ENCODE data around the gene DEPDC5.
"Not testable (repeated sequence)": the region's sequence is repeated elsewhere in the genome, so short reads cannot be mapped to it uniquely, and the experiment has no call there.

DNA sequence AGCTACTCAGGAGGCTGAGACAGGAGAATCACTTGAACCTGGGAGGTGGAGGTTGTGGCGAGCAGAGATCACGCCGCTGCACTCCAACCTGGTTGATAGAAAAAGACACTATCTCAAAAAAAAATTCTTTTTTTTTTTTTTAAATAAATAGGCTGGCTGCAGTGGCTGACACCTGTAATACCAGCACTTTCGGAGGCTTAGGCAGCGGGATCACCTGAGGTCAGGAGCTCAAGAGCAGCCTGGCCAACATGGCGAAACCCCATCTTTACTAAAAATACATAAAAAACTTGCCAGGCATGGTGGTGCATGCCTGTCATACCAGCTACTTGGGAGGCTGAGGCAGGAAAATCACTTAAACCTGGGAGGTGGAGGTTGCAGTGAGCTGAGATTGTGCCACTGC is 47.0 kb downstream of the DEPDC5 start:
- not testable (repeated sequence) for TF ChIP-seq EZH2 (IDR thresholded peaks at IDR 0.05; ENCODE audit: borderline replicate concordance, insufficient read depth, low read depth, low read length, poor library complexity, severe bottlenecking); CTCF (IDR thresholded peaks at IDR 0.05)

Measured in B cell (primary cell).